Ammon's horn (tissue), 1 donor: ENCODE results near the gene PNPLA1.

ENCODE experiments used
- DNase-seq: peaks from one replicate; pipeline ENCODE4 v3.0.0-alpha.2; 2016; ENCODE audit warnings: low spot score

The PNPLA1 gene, protein sequence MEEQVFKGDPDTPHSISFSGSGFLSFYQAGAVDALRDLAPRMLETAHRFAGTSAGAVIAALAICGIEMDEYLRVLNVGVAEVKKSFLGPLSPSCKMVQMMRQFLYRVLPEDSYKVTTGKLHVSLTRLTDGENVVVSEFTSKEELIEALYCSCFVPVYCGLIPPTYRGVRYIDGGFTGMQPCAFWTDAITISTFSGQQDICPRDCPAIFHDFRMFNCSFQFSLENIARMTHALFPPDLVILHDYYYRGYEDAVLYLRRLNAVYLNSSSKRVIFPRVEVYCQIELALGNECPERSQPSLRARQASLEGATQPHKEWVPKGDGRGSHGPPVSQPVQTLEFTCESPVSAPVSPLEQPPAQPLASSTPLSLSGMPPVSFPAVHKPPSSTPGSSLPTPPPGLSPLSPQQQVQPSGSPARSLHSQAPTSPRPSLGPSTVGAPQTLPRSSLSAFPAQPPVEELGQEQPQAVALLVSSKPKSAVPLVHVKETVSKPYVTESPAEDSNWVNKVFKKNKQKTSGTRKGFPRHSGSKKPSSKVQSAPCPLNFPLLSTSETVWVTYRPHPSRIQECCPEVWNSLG

DNA sequence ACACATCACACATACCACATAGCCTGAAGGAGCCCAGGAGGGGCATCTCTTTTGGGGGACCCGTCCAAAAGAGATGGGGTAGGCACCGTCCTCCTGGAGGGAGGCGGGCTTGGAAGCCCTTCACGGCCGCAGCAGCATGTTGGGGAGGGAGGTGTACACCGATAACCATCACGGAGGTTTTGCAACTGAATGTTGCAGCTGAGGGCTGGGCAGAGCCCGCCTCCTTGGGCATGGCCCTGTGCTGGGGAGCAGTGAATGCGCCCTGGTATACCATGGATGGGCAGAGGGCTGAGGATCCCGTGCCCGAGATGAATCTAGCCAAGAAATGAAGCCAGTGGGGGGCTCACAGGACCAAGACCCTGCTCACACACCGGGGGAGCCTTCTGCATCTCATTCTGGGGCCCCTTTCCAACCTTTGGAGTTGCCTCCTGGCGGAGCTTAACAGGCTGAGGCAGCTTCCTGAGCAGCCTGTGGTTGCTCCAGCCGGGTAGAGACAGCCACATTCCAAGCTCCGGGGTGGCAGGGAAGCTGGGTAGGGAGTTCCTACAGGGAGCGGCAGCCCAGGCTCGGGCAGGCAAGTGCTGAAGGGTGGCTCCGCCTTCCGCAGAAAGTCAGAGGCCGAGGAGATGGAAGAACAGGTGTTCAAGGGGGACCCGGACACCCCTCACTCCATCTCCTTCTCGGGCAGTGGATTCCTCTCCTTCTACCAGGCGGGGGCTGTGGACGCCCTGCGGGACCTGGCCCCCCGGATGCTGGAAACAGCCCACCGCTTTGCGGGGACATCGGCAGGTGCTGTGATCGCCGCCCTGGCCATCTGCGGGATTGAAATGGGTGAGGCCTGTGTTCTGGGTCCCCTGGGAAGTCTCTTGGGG lies at the start of gene PNPLA1:
TSS of gene PNPLA1 (plus strand) at position 227 of the 872 bp plus-strand sequence. CDS start at position 627, 400 bp downstream.
- no peak for DNase-seq

- DNase-seq: no peak
These were observed 49.6 kb upstream of the PNPLA1 start for GRCh38 chr6:36220226-36220625.

DNA sequence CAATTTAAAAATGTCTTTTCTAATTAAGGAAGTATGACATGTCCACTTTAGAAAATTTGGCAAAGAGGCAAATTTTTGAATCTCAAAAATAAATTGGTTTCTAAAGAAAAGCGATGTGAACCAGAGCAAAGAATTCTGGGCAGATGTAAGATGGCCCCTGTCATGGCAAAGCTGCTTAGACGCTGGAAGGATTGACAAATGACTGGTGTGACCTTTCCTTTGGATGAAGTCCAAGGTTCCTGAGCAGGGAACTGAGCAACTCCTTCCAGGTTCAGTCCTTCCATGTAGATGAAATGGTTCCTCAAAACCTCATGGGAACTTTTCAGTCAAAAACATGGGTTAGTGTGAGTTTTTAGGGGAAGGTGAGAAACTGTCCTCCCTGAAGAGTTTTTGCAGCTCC lies 48.2 kb upstream of the PNPLA1 start:
- no peak for DNase-seq

- no peak for DNase-seq
These were observed 46.9 kb upstream of the PNPLA1 start for GRCh38 chr6:36222924-36223323.

GRCh38 chr6:36223706-36224105 lies 46.2 kb upstream of the PNPLA1 start:
- no peak for DNase-seq

DNA sequence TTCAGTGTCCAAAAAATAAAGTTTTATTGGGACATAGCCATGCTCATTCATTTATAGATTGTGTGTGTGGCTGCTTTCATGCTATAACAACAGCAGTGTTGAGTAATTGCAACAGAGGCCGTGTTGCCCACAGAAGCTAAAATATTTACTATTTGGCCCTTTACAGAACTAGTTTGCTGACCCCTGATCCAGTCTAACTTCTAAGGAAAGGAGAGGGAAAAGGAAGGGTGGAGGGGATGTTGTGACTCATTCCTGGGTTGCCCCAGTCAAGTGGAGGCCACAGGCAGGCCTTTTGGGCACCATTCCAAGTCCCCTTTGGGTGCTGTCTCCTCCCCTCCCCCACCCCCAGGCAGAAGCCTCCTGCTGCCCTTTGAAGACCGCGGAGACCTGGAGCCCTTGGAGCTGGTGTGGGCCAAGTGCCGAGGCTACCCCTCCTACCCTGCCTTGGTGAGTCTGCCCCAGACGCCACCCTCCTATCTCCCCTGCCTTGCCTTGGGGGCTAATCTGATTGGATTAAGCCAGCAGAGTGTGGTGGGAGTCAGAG lies 44.9 kb upstream of the PNPLA1 start:
- DNase-seq: no peak

DNA sequence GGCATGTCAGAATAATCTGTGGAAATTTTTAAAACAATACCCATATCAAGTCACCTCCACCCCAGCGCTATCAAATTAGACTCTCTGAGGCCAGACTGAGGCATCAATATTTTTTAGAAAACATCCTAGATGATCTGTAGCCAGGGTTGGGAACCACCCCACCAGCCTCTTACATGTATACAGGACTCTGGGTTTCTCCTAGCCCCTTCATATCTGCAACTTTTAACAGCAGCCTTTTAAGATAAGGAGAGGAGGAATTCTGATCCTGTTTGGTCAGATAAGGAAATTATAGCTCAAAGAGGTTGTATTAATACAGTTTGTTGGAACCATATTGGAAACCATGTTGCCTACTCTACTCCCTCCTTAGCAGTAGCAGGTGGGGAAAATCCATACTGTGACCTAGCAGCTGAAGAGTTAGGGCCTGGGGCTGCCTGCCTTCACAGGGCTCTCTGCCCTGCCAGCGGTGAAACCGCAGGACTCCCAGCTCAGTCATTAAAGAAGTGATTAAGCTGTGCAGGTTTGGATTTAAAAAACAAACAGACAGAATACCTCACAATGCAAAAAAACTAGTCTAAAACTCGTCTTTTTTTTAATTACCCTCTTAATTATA lies 43.3 kb upstream of the PNPLA1 start:
- DNase-seq: no peak

DNA sequence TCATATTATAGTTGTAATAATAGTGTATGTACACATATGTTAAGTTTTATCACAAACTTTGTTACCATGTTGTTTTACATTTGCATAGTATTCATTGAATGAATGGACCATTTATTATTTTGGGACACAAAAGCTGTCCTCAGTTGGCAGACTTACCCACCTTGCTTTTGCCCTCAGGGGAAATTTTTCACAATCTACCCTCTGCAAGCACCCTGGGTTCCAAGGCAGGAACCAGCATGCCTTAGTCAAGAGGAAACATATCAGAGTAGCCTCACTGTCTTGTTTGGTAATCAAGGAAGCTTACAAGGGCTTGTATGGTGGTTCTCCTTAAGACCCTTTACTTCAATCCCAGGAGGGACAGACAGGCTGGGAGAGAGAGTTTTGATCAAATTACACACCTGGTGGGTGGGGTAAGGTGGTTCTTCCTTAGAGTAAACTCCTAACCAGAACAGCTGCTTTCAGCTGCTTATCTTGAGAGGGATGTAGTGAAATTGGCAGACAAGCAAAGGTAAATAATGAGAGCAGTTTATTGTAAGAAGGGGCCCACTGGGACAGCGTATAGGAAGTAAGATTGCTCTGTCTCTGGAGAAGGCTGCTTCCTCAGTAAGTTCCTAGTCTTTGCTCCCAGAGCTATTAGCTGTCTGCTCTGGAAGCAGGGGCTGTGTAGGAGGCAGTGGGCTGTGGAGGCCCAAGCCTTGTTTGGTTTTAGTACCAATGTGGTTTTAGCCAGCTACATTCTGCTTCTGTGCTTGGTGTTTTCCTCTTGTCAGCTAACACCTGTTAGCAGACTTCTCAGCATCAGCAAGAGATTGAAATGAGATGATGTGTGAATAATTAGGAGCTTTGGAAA lies 42.3 kb upstream of the PNPLA1 start:
- no peak for DNase-seq

- DNase-seq: no peak
These were observed 40.6 kb upstream of the PNPLA1 start for GRCh38 chr6:36229223-36229622.

DNA sequence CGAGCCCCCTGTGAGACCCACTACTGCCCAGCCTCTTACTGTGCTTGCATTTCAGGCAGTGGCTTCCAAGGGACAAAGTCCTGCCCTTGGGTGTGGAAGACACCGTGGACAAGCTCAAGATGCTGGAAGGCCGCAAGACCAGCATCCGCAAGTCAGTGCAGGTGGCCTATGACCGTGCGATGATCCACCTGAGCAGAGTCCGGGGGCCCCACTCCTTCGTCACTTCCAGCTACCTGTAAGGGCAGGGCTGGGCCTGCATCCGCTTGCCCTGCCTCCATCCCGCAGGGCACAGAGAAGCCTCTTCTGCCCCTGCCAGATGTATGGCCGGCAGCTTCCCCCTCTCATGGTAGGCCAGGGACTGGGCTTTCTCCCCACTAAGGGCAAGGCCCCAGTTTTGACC lies 39.5 kb upstream of the PNPLA1 start:
- DNase-seq: no peak

GRCh38 chr6:36232172-36232571 lies 37.7 kb upstream of the PNPLA1 start:
- no peak for DNase-seq

DNA sequence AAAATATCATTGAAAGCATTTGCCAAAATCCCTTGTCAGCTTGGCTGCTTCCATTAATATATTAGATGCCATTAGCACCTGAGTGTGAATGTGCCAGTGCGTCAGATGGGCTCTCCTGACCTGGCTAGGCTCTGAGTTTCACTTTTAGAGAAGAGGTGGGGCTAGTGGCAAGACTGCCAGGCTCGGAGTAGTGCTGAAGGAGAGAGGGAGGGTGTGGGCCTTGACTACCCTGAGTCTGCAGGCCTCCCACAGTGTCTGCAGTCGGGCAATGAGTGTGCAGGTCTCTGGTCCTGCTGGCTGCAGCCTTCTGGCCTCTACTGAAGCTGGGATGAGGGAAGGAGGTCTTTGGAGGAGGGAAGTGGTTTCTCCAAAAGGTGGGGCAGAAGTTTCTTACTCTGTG lies 34.6 kb upstream of the PNPLA1 start:
- no peak for DNase-seq

GRCh38 chr6:36235862-36236261 lies 34.0 kb upstream of the PNPLA1 start:
- no peak for DNase-seq

GRCh38 chr6:36239774-36240173 lies 30.1 kb upstream of the PNPLA1 start:
- DNase-seq: no peak

DNA sequence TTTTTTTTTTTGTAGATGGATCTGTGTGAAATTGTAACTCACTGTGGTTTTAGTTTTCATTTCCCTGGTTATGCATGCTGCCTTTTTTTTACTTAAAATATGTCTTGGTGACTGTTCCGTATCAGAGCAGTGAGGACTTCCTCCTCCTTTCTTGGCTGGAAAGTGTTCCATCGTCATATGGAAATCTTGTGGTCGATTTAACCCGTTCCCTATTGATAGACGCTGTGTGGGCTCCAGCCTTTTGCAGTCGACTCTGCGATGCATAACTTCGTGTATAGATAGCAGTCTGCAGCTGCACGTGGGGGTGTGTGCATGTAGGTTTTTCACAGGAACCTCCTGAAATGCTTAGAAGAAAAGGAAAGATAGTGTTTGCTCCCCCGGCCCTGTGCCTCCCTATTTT lies 28.1 kb upstream of the PNPLA1 start:
- no peak for DNase-seq

GRCh38 chr6:36242161-36242560 lies 27.7 kb upstream of the PNPLA1 start:
- DNase-seq: no peak

- DNase-seq: no peak
These were observed 27.2 kb upstream of the PNPLA1 start for GRCh38 chr6:36242626-36243025.

- DNase-seq: no peak
These were observed 26.2 kb upstream of the PNPLA1 start for GRCh38 chr6:36243562-36244212.

DNA sequence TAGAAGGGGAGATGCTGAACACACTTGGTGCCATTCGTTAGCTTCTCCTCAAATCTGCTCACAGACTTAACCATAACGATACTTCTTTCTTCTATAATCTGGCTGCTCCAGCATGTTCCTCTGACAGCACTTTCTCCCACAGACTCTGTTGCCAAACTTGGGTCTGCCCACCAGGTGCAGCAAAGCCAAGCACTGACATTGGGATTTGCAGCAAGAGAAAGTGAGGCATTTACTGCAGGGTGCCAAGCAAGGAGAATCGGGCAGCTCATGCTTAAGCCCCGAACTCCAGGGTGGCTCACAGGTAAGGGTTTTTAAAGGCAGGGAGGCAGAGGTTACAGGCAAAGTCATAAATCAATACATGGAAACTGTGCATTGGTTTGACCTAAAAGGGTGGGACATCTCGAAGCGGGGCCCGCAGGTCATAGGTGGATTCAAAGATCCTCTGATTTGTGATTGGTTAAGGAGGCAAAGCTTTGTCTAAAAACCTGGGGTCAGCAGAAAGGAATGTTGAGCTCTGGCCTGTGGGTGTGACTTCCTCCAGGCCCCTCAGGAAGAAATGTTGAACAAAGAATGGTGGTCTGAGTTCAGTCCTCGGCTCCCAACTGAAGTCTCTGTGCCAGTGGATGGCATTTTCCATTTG lies 25.1 kb upstream of the PNPLA1 start:
- no peak for DNase-seq

GRCh38 chr6:36245572-36246061 lies 24.2 kb upstream of the PNPLA1 start:
- no peak for DNase-seq
